GM21529 (cell line): ENCODE data around the gene SRPK1.

Source experiments
- ATAC-seq: cut with Tn5 transposase; IDR thresholded peaks from one replicate; pipeline ENCODE4 v1.9.1; 2021; ENCODE audit not compliant: unreplicated experiment

The SRPK1 gene

DNA sequence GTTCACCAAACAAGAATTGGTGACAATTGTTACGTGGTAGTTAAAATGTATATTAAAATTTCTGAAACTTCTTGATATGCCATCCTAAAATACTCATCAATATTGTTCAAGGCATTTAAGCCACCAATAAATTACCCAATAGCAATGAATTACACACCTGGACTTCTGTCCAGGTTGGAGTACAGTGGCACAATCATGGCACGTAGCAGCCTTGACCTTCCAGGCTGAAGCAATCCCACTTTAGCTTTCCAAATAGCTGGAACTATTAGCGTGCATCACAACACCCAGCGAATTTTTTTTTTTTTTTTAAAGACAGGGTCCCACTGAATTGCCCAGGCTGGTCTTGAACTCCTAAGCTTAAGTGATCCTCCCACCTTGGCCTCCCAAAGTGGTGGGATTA, 17.2 kb downstream of the SRPK1 start:
- no peak for ATAC-seq

DNA sequence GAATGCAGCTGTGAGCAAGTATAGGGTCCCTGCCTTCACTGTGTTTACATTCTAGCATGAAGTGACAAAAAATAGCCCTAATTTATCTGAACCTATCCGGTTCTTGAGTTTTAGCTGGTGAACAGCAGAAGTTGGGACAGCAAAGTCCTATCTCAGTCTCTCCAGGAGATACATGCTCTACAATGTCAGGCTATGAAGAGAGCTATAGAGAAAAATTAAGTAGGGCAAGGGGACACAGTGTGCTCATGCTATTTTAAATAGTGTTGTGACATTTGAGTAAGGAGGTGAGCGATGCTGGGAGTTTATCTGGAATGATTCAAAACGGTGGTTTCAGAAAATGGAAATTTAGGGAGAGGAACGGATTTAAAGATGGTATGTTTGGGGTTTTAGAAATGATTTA, 20.4 kb downstream of the SRPK1 start:
- ATAC-seq, result no peak

- ATAC-seq, result no peak
Measured at GRCh38 chr6:35898003-35898402, 22.9 kb downstream of the SRPK1 start.

DNA sequence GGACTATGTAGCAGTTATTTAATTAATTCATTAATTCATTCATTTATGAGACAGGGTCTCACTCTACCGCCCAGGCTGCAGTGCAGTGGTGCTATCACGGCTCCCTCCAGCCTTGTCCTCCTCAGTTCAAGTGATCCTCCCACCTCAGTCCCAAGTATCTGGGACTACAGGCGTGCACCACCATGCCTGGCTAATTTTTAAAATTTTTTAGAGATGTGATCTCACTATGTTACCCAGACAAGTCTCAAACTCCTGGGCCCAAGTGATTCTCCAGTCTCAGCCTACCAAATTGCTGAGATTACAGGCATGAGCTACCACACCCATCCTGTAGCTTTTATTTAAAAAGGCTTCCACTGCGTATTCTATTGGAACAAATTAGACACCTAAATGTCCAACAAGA, 23.4 kb downstream of the SRPK1 start:
- no peak for ATAC-seq

GRCh38 chr6:35897036-35897435, 23.9 kb downstream of the SRPK1 start:
- no peak for ATAC-seq

DNA sequence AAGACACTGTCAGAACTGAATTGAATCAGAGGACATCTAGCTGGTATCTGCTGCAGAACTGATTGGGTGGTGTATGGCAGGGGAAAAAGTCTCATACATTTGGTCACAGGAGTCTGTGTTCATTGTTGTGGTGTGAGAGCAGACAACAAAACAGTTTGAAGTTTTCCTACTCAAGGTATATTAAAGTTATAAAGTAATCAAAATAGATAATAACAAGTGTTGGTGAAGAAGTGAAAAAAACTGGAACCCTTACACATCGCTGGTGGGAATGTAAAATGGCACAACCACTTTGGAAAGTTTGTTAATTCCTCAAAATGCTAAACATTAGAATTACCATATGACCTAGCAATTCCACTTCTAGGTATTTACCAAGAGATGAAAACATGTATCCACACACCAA, 24.7 kb downstream of the SRPK1 start:
- ATAC-seq, result no peak

- no peak for ATAC-seq
Measured at GRCh38 chr6:35895560-35895959, 25.3 kb downstream of the SRPK1 start.

- ATAC-seq, result no peak
Measured at GRCh38 chr6:35894776-35895175, 26.1 kb downstream of the SRPK1 start.

- no peak for ATAC-seq
Measured at GRCh38 chr6:35893246-35893645, 27.7 kb downstream of the SRPK1 start.

DNA sequence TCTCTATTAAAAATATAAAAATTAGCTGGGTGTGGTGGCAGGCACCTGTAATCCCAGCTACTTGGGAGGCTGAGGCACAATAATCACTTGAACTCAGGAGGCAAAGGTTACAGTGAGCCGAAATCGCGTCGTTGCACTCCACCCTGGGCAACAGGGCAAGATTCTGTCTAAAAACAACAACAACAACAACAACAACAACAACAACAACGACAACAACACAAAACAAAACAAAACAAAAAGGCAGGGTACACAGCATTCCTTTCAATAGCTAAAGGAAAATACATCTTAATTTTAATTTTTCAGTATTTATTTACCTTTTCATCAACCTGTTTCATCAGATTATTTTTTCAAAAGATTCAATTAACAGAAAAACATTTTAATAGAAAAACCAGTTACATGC, 28.4 kb downstream of the SRPK1 start:
- no peak for ATAC-seq

DNA sequence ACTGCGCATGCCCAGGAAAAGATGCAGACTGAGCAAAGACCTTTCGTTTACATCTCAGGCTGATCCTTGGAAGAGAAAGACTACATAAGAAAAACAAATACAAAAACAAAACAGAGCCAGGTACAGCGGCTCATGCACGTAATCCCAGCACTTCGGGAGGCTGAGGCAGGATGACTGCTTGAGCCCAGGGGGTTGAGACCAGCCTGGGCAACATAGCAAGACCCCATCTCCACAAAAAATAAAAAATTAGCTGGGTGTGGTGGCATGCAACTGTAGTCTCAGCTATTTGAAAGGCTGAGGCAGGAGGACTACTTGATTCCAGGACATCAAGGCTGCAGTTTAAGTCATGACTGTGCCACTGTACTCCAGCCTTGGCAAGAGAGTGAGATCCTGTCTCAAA, 41.7 kb downstream of the SRPK1 start:
- ATAC-seq, result no peak

DNA sequence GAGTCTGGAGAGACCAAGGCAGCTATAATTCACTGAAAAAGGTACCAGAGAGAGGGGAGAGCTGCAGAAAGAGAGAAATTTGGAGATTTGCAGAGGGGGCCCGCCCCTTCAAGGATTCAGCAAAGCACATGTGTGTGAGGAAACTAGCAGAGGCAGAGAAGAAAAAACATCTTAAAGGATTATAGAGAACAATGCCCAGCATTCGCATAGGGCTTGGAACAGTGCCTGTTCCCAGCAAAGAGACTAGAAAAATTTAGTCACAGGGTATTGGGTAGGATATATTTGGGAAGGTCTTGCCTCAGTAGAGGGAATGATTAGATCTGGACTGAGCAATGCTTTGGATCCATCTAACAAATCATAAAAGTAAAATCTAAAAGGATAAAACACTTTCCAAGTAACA, 44.0 kb downstream of the SRPK1 start:
- ATAC-seq, result no peak

GRCh38 chr6:35874730-35875129, 46.2 kb downstream of the SRPK1 start:
- ATAC-seq, result no peak

- no peak for ATAC-seq
Measured at GRCh38 chr6:35859367-35859766, 61.5 kb downstream of the SRPK1 start.

DNA sequence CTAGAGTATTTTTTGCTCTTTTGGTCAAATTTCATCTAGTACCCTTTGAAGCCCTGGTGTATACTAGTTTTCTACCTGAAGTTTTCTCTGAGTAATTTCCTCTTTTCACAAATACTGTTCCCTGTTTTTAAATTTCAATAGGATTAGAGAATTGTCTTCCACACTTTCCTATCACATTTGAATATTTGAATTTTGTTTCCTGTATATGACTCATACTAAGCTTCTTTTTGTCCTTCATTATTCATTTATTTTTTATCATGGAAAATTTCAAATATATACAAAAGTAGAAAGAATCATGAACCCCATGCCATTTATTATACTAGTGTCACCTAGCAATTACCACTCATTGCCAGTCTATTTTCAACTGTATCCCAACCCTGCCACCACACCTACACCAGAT, 63.0 kb downstream of the SRPK1 start:
- no peak for ATAC-seq

DNA sequence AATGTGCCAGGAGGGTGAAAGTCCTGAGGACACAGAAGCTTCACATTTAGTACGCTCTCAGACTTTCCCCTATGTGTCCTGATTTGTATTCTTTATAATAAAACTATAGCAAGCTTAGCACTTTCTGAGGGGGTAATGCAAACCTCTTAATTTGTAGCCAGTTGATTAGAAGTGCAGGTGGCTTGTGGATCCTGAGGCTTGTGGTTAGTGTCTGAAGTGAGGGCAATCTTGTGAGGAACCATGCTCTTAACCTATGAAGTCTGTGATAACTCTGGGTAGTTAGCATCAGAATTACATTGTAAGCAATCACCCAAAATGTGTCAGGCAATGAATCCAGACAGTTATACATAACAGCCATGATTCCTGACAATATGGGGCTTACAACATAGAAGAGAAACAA, 64.6 kb downstream of the SRPK1 start:
- ATAC-seq, result no peak

DNA sequence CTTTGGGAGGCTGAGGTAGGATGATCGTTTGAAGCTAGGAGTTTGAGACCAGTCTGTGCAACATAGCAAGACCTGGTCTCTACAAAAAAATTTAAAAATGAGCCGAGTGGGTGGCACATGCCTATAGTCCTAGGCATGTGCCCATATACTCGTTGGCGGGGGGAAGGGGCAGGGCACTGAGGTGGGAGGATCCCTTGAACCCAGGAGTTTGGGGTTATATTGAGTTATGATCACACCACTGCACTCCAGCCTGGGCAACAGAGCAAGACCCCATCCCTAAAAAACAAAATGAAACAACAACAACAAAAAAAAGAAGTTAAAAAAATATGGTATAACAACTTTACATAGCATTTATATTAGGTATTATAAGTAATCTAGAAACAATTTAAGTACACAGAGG, 67.9 kb downstream of the SRPK1 start:
- no peak for ATAC-seq

- no peak for ATAC-seq
Measured at GRCh38 chr6:35850208-35850607, 70.7 kb downstream of the SRPK1 start.

- ATAC-seq, result no peak
Measured at GRCh38 chr6:35844290-35844689, 76.6 kb downstream of the SRPK1 start.

GRCh38 chr6:35842381-35842780, 78.5 kb downstream of the SRPK1 start:
- ATAC-seq, result no peak

- no peak for ATAC-seq
Measured at GRCh38 chr6:35839019-35839418, 81.9 kb downstream of the SRPK1 start.

- ATAC-seq, result no peak
Measured at GRCh38 chr6:35833536-35833935, 87.4 kb downstream of the SRPK1 start.

DNA sequence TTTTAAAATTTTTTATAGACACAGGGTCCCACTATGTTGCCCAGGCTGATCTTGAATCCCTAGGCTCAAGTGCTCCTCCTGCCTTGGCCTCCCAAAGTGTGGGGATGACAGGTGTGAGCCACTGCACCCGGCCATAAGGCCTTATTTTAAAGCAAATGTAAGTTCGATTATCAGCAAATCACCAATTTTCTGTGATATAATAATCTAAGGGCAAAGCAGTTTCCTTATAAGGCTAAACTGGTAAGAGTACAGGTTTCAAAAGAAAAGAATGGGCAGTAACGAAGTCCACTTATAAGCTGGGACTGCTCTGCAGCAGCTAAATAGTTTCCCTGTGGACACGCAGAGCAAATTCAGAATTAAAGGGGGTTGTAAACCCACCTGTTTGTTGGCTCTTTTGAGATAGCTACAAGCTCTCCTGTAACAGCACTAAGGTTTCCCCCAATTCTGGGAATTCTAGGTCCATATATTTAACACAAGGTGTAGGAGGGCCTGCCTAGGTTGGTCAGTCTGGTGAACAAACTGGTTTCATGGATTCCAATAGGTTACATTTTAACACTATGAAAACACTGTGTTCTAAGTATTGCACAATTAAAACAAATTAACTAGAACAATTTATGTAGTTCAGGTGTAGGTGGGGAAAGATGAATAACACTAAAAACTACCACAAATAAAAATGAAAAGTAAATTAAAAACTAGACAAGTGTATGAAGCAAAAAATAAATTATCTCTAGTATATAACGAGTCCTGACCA, 89.5 kb downstream of the SRPK1 start:
- no peak for ATAC-seq
